Inflammatory macrophage treated with lipopolysaccharide for 1 hour (primary cell): ENCODE results near the gene CTXN3.

ENCODE experiments used
- DNase-seq, 2 donors: peaks; one replicate each; pipeline ENCODE4 v3.0.0-alpha.2; 2020 to 2022

The CTXN3 gene

GRCh38 chr5:127649018-127649439 is at the start of gene CTXN3:
CTXN3 (plus strand) TSS chr5:127649082; CDS start chr5:127657522, 8,440 bp downstream.
- no peak for DNase-seq

- no peak for DNase-seq
Observed at GRCh38 chr5:127599320-127599719, 49.6 kb upstream of the CTXN3 start.

- DNase-seq, result no peak
Observed at GRCh38 chr5:127599847-127600246, 49.0 kb upstream of the CTXN3 start.

GRCh38 chr5:127601111-127601510 is 47.8 kb upstream of the CTXN3 start:
- no peak for DNase-seq

- DNase-seq, result no peak
Observed at GRCh38 chr5:127601601-127602000, 47.3 kb upstream of the CTXN3 start.

GRCh38 chr5:127602481-127602880 is 46.4 kb upstream of the CTXN3 start:
- DNase-seq, result no peak

GRCh38 chr5:127602896-127603844 is 45.7 kb upstream of the CTXN3 start:
- no peak for DNase-seq

GRCh38 chr5:127608077-127608660 is 40.7 kb upstream of the CTXN3 start:
- no peak for DNase-seq

GRCh38 chr5:127609011-127609410 is 39.9 kb upstream of the CTXN3 start:
- no peak for DNase-seq

GRCh38 chr5:127609957-127610356 is 38.9 kb upstream of the CTXN3 start:
- no peak for DNase-seq

- no peak for DNase-seq
Observed at GRCh38 chr5:127612441-127613141, 36.3 kb upstream of the CTXN3 start.

- DNase-seq, result no peak
Observed at GRCh38 chr5:127615916-127616315, 33.0 kb upstream of the CTXN3 start.

- DNase-seq, result no peak
Observed at GRCh38 chr5:127619908-127620479, 28.9 kb upstream of the CTXN3 start.

- no peak for DNase-seq
Observed at GRCh38 chr5:127621601-127622325, 27.1 kb upstream of the CTXN3 start.

- no peak for DNase-seq
Observed at GRCh38 chr5:127634007-127634406, 14.9 kb upstream of the CTXN3 start.

- no peak for DNase-seq
Observed at GRCh38 chr5:127639828-127640227, 9.1 kb upstream of the CTXN3 start.

GRCh38 chr5:127642949-127643348 is 5.9 kb upstream of the CTXN3 start:
- no peak for DNase-seq

GRCh38 chr5:127643607-127644006 is 5.3 kb upstream of the CTXN3 start:
- DNase-seq, result no peak

GRCh38 chr5:127645300-127645726 is 3.6 kb upstream of the CTXN3 start:
- DNase-seq, result no peak

GRCh38 chr5:127647361-127647958 is 1.4 kb upstream of the CTXN3 start:
- DNase-seq, result no peak

GRCh38 chr5:127650022-127650421 is 1.1 kb downstream of the CTXN3 start:
- DNase-seq, result no peak

GRCh38 chr5:127650649-127651048 is 1.8 kb downstream of the CTXN3 start:
- no peak for DNase-seq
